22Rv1 (cell line): ENCODE measurements around the gene RUNX2.

Experiments used
- H3K27ac ChIP-seq: fragments of 450-650 bp; 2 replicates; pipeline ENCODE4 v1.5.1; 2017
- ZFX ChIP-seq: fragments of 450-650 bp; IDR thresholded peaks from 2 replicates; pipeline ENCODE4 v1.6.1; 2017; ENCODE audit warnings: antibody characterized with exemption, borderline replicate concordance
- TF ChIP-seq, protein P1 (sequence below): fragments of 450-650 bp; IDR thresholded peaks from 2 replicates; pipeline ENCODE4 v1.5.1; 2017; ENCODE audit warnings: mild to moderate bottlenecking

The RUNX2 gene

DNA sequence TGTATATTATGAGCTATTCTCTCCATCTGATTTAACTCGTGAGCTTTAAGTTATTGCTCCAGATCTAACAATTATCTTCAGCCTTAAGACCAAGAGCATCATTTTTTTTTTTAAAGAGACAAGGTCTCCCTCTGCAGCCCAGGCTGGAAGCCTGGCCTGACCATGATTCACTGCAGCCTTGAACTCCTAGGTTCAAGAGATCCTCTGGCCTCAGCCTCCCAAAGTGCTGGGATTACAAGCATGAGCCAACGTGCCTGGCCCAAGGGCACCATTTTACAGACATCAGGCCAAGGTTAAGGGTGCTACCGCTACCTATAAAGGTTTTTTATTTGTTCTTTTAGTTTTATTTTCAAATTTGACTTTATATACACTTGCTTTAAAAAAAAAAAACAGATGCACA, 47.3 kb downstream of the RUNX2 start:
- TF ChIP-seq, protein P1, sequence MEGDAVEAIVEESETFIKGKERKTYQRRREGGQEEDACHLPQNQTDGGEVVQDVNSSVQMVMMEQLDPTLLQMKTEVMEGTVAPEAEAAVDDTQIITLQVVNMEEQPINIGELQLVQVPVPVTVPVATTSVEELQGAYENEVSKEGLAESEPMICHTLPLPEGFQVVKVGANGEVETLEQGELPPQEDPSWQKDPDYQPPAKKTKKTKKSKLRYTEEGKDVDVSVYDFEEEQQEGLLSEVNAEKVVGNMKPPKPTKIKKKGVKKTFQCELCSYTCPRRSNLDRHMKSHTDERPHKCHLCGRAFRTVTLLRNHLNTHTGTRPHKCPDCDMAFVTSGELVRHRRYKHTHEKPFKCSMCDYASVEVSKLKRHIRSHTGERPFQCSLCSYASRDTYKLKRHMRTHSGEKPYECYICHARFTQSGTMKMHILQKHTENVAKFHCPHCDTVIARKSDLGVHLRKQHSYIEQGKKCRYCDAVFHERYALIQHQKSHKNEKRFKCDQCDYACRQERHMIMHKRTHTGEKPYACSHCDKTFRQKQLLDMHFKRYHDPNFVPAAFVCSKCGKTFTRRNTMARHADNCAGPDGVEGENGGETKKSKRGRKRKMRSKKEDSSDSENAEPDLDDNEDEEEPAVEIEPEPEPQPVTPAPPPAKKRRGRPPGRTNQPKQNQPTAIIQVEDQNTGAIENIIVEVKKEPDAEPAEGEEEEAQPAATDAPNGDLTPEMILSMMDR: no peak
- no peak for TF ChIP-seq ZFX
- H3K27ac ChIP-seq: no peak overlapping the region

DNA sequence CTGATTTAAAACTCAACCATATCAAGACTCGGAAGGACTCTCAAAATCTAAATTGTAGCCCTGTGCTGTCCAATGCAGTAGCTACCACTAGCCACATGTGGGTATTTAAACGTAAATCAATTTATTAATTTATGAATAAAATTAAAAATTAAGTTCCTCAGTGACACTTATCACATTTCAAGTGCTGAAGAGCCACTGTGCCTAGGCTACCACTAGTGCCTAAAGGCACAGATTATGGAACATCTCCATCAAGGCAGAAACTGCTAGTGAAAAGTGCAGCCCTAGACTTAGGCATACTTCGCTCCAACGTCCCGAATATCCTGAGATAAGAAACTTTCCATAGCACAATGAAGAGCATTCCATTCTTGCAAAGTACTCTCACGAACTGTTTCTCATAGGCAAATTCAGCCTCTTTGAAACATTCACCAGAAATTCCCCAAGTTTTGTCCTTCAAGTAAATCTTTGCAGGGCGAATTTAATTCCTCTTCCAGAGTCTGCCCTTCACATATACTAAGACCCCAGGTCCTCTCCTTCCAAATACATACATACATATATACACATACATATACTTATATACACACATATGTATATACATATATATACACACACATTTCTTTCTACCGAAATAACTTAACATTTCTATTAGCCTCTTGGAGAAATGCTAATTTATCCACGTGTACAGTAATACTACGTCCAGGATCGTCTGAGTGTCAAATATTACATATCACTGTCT, 48.3 kb downstream of the RUNX2 start:
- peak overlapping the region; percentile 79 for H3K27ac ChIP-seq
- no peak for TF ChIP-seq ZFX
- TF ChIP-seq, protein P1: no peak

DNA sequence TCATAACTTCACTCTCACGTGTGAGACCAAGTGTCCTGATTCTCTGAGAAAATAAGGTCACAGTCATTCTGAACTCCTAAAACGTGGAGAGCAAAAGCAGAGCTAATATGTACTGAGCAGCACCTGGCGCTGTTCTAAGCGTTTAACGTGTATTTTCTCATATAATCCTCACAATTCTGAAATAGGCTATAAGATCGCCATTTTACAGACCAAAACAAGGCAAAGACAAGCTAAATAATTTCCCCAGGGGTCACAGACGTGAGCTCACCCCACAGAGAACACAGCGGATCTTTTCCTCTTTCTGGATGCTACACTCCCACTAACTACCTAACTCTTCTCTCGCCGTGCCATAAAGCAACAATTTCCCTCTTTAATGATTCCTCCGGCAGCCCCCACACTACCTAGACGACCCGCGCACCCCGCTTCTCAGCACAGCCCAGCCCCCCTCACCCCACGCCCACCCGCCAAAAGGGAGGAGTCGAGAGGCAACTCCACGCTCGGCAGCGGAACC, 49.0 kb downstream of the RUNX2 start:
- TF ChIP-seq ZFX: no peak
- TF ChIP-seq, protein P1: no peak
- H3K27ac ChIP-seq: peak overlapping the region; percentile 79

DNA sequence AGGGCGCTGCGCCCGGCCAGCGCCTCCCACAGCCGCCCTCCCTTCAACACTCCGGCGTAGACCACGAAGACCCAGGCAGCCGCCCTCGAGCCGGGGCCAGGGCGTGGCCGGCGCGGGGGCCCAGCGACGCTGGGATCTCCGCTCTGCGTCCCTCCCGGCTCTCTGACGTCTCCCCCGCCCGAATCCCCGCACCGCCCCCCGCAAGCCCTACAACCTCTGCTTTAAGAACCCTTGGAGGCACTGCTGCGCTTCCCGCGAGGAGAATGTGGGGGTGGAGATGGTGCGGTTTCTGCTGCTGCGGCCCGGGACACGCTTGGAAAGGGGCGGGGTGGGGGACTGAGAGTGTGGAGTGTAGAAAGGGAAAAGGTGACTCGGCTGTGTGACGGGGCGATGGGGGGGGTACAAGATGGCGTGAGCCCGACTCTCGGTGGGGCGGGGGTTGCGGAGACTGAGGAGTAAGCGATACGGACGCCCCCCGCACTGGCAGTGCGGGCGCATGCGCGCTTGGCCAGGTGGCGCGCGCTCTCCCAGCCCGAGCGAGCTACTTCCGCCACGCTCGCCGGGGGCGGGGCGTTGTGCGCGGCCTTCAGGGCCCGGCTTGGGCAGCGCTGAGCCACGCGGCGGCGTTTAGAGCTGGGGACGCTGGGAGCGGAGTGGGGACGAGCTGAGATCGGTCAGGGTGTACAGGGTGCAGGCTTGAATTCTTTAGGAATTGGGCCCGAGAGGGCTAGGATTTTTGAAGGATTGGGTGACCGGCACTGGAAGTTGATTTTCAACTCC, 49.6 kb downstream of the RUNX2 start, which contains the start of gene SUPT3H:
TSS of gene SUPT3H (minus strand) at position 381 of the 780 bp plus-strand sequence.
- TF ChIP-seq ZFX: no peak
- TF ChIP-seq, protein P1: no peak
- H3K27ac ChIP-seq: peak within 1 kb of the TSS; percentile 79

DNA sequence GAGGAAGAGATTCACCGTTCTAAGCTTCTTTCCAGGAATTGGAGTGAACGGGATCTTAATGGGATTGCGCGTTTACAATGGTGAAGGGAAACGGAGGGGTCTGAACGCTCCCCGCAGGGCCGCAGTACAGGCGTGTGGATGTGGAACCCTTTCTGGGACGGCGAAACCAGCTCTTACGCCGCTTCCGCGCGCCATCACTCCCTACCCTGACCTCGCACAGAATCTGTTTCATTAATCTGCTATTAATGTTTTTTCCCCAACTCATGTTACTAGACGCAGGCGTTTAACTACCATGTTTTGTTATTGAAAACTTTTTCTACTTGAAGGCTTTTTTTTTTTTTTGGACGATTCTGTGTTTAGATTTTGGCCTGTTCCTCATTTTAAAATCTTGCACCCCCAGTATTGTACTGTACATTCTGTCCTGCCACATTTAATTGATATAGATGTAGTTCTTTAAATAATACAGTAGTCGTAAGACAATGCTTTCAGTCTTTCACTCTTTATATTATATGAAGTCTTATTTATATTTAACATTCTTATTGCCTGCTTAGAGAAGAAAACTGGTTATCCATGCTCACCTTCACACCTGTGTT, 50.3 kb downstream of the RUNX2 start:
- TF ChIP-seq ZFX: no peak
- TF ChIP-seq, protein P1: no peak
- H3K27ac ChIP-seq: peak overlapping the region; percentile 79

DNA sequence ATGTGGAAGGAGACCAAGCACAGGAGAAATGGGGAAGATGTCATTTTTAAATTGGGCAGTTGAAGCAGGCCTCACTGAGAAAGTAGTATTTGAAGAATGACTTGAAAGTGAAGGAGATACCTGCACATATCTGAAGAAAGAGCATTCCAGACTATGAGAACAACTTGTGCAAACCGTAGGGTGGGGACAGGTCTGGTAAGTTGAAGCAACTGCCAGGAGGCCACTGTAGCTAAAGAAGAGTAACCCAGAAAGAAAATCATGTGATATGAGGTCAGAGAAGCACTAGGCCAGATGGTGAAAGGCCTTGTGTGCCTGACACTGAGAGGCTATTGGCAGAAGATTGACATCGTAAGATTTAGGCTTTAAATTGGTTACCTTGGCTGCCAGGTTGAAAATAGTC, 54.3 kb downstream of the RUNX2 start:
- no peak overlapping the region for H3K27ac ChIP-seq
- TF ChIP-seq, protein P1: no peak
- no peak for TF ChIP-seq ZFX
